Measurements from ENCODE around the gene NFATC2IP. TPM values are rescaled to one million over a fixed set of nuclear protein-coding genes. Genes with fewer than 3 reads are reported as not detected.

NFATC2IP gene
- total RNA-seq, 1 experiment from 2014 or later, result 58.2 TPM

DNA sequence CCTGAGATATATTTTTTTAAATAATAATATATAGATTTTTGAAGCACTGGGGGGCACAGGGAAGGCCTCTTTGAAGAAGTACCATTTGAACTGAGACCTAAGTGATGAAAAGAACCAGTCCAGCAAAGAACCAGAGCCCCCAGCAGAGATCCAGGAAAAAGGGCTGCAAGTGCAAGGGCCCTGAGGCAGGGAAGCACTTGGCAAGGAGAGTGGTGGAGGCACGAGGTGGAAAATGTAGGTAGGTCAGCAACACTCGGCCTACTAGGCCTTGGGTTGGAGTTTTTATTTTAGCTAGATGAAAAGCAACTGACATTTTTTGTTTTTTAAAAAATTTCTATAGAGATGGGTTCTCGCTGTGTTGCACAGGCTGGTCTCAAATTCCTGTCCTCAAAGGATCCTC, 20.5 kb upstream of the NFATC2IP start:
- H3K27me3 ChIP-seq (replicated peaks; ENCODE audit: control insufficient read depth, insufficient read depth, low read length), result no peaks in the 10 kb centered on the region
- Mint-ChIP-seq H3K36me3 (ENCODE audit: insufficient read depth, unreplicated experiment) (peaks cover 9% of the 10 kb centered on the region), H3K27ac (ENCODE audit: unreplicated experiment) (no peak overlapping the region), H3K4me1 (ENCODE audit: low read depth, unreplicated experiment) (no peaks in the 10 kb centered on the region), H3K9me3 (ENCODE audit: unreplicated experiment) (no peaks in the 10 kb centered on the region), H3K4me3 (ENCODE audit: unreplicated experiment) (no peak overlapping the region), H3K27me3 (ENCODE audit: insufficient read depth, unreplicated experiment) (no peaks in the 10 kb centered on the region)
- no peak overlapping the region for H3K4me3 ChIP-seq (ENCODE audit: low read depth, low read length)
- POLR2A ChIA-PET, result no interaction called here
- no peak for DNase-seq
- TF ChIP-seq CTCF (IDR thresholded peaks at IDR 0.05; ENCODE audit: insufficient read depth in 1 of 2, low read depth in 1 of 2, low read length in 1 of 2, severe bottlenecking in 1 of 2, unreplicated experiment in 1 of 2), result no peak
- intact Hi-C loops (cut with micrococcal nuclease; ENCODE audit: unreplicated experiment), result no loop called here
- no peaks in the 10 kb centered on the region for H3K36me3 ChIP-seq (ENCODE audit: control insufficient read depth, insufficient read depth, low read length)
- CTCF ChIA-PET, result no interaction called here
- no peaks in the 10 kb centered on the region for H3K9me3 ChIP-seq
- BruUV-seq (replicated peaks), result no TSS peak
- no peaks in the 10 kb centered on the region for H3K4me1 ChIP-seq

DNA sequence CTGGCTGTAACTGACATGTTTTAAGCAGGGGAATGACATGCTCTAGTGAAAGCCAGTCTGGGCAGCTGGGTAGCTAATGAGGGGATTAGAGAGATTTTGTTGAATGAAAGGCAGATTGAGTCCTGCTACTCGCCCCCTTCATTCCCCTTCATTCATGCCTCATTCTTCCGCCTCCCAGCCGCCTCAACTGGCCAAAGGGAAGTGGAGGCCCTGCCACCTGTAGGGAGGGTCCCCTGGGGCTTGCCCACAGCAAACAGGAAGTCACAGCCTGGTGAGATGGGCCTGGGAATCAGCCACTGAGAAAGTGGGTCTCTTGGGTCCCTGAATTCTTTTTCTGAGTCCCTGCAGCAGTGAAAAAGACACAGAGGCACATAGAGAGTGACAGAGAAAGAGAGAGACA, 20.1 kb upstream of the NFATC2IP start:
- POLR2A ChIA-PET, result no interaction called here
- Histone ChIP-seq H3K27me3 (replicated peaks; ENCODE audit: control insufficient read depth, insufficient read depth, low read length) (no peaks in the 10 kb centered on the region), H3K4me1 (no peaks in the 10 kb centered on the region), H3K9me3 (no peaks in the 10 kb centered on the region), H3K36me3 (ENCODE audit: control insufficient read depth, insufficient read depth, low read length) (no peaks in the 10 kb centered on the region), H3K4me3 (ENCODE audit: low read depth, low read length) (no peak overlapping the region)
- no peak for DNase-seq
- intact Hi-C loops (cut with micrococcal nuclease; ENCODE audit: unreplicated experiment), result no loop called here
- BruUV-seq (replicated peaks), result no TSS peak
- H3K27me3 Mint-ChIP-seq (ENCODE audit: insufficient read depth, unreplicated experiment), result no peaks in the 10 kb centered on the region
- no peaks in the 10 kb centered on the region for H3K4me1 Mint-ChIP-seq (ENCODE audit: low read depth, unreplicated experiment)
- H3K4me3 Mint-ChIP-seq (ENCODE audit: unreplicated experiment), result no peak overlapping the region
- H3K27ac Mint-ChIP-seq (ENCODE audit: unreplicated experiment), result no peak overlapping the region
- H3K36me3 Mint-ChIP-seq (ENCODE audit: insufficient read depth, unreplicated experiment), result peaks cover 6% of the 10 kb centered on the region
- TF ChIP-seq CTCF (IDR thresholded peaks at IDR 0.05; ENCODE audit: insufficient read depth in 1 of 2, low read depth in 1 of 2, low read length in 1 of 2, severe bottlenecking in 1 of 2, unreplicated experiment in 1 of 2), result no peak
- CTCF ChIA-PET, result no interaction called here
- H3K9me3 Mint-ChIP-seq (ENCODE audit: unreplicated experiment), result no peaks in the 10 kb centered on the region

DNA sequence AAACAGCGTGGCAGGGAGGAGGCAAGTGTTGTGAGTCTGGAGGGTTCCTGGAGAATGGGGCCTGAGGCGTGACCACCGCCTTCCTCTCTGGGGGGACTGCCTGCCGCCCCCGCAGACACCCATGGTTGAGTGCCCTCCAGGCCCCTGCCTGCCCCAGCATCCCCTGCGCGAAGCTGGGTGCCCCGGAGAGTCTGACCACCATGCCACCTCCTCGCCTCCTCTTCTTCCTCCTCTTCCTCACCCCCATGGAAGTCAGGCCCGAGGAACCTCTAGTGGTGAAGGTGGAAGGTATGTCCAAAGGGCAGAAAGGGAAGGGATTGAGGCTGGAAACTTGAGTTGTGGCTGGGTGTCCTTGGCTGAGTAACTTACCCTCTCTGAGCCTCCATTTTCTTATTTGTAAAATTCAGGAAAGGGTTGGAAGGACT, 18.9 kb upstream of the NFATC2IP start, which contains the start of gene CD19:
TSS of gene CD19 (plus strand) at position 171 of the 425 bp plus-strand sequence. CDS start at position 201, 30 bp downstream.
- intact Hi-C loops (cut with micrococcal nuclease; ENCODE audit: unreplicated experiment), result no loop called here
- Mint-ChIP-seq H3K4me3 (ENCODE audit: unreplicated experiment) (no peak within 1 kb of the TSS), H3K27me3 (ENCODE audit: insufficient read depth, unreplicated experiment) (no peaks in the 10 kb centered on the region), H3K27ac (ENCODE audit: unreplicated experiment) (peak within 1 kb of the TSS; percentile 17), H3K4me1 (ENCODE audit: low read depth, unreplicated experiment) (peaks cover 6% of the 10 kb centered on the region), H3K9me3 (ENCODE audit: unreplicated experiment) (no peaks in the 10 kb centered on the region), H3K36me3 (ENCODE audit: insufficient read depth, unreplicated experiment) (no peaks in the 10 kb centered on the region)
- DNase-seq, result no peak
- no peak within 1 kb of the TSS for H3K4me3 ChIP-seq (ENCODE audit: low read depth, low read length)
- POLR2A ChIA-PET, result no interaction called here
- no TSS peak for BruUV-seq (replicated peaks)
- no peaks in the 10 kb centered on the region for H3K9me3 ChIP-seq
- CTCF ChIA-PET, result interaction anchor here (0.7 kb wide), 1 partner anchor 75 kb away, joined by 3 read pairs; no protein-coding TSS in a partner anchor
- no peak for TF ChIP-seq CTCF (IDR thresholded peaks at IDR 0.05; ENCODE audit: insufficient read depth in 1 of 2, low read depth in 1 of 2, low read length in 1 of 2, severe bottlenecking in 1 of 2, unreplicated experiment in 1 of 2)
- H3K36me3 ChIP-seq (ENCODE audit: control insufficient read depth, insufficient read depth, low read length), result no peaks in the 10 kb centered on the region
- no peaks in the 10 kb centered on the region for H3K4me1 ChIP-seq
- H3K27me3 ChIP-seq (replicated peaks; ENCODE audit: control insufficient read depth, insufficient read depth, low read length), result no peaks in the 10 kb centered on the region
